ENCODE measurements around the gene SLC66A1.

DNA sequence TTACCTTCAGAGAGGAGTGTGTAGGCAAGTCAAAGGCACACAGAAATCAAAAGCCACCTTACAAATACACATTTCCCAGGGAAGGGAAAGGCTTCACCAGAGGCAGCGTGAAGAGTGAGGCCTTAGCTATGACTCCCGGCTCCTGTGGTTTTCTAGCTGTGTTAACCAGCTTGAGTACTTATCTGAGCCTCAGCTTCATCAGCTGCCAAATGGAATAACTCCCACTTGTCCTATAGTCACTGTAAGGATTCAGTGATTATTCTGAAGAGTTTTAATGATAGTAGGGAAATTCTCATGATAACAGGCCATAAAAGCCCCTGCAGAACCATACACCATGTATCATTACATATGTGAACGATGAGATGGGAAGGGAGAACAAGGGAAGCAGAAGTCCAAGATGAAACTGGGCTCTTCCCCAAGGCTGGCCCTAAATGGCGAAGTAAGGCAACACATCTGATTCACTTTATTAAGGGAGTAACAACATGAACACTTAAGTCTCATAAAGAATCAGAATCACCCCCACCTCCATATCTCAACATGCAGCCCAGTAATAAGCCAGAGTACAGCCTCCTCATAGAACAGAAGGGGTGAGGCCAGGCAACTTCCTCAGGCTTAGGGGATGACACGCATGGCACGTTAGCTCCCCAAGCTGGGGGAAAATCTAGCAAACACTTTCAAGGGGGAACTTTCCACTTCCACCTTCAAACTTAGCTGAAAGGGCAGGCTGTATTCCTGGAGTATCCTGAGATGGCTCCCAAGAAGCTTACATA is 63.7 kb downstream of the SLC66A1 start:
- TF ChIP-seq POLR2A (IDR thresholded peaks at IDR 0.05; ENCODE audit: low read length) (no peak), GATA1 (IDR thresholded peaks at IDR 0.05; ENCODE audit: low read depth, low read length) (no peak)

All from erythroblast (primary cell).